GM13977 (cell line): Measurements from ENCODE around the gene COL20A1.
"Not testable (repeated sequence)": the region's sequence is repeated elsewhere in the genome, so short reads cannot be mapped to it uniquely, and the experiment has no call there.

Source experiments
- DNase-seq: peaks from one replicate; pipeline ENCODE4 v3.0.0; 2012; ENCODE audit warnings: low spot score
- CTCF ChIP-seq: IDR thresholded peaks from 2 replicates; pipeline ENCODE4 v1.5.1; 2012; ENCODE audit warnings: mild to moderate bottlenecking, control low read depth; ENCODE audit not compliant: insufficient read depth; ENCODE audit errors: extremely low read depth, missing control alignments
- in situ Hi-C: fragments of 300-500 bp; cut with MboI; formaldehyde crosslinking; loops from one replicate; pipeline ENCODE4 v1.12.0; 2022; ENCODE audit warnings: low sequenced_read_pairs, low pct_unique_long_range_greater_than_20kb, mixed read lengths, inconsistent platforms; ENCODE audit not compliant: unreplicated experiment

The COL20A1 gene

GRCh38 chr20:63297371-63297781 is 4.4 kb downstream of the COL20A1 start:
- DNase-seq, result no peak
- in situ Hi-C loops, result no loop called here
- no peak for TF ChIP-seq CTCF

DNA sequence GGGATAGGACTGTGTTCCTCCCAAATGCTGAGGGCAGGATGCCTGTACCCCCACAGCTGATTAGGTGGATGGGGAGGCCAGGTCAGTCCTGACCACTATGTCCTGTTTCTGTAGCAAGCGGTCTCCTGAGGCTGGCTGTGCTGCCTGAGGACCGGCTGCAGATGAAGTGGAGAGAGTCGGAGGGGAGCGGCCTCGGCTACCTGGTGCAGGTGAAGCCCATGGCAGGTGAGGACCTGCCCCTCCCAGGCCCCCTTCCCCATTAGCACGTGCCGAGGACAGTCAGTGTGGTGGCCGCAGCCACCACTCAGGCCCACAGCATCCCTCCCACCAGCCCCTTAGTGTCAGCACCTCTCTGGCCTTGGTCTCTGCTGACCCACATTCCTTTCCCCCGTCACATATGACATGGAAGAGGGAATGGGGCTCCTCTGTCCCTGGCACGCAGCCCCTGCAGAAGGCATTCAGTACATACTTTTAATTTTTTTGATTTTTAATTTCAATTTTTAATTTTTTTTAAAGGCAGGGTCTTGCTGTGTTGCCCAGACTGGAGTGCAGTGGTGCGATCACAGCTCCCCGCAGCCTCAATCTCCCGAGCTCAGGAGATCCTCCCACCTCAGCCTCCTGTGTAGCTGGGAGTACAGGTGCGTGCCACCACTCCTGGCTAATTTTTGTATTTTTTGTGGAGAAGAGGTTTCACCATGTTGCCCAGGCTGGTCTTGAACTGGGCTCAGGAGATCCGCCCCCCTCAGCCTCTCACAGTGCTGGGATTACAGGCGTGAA is 5.0 kb downstream of the COL20A1 start:
- in situ Hi-C loops, result no loop called here
- no peak for TF ChIP-seq CTCF
- DNase-seq, result no peak

- no peak for DNase-seq
- in situ Hi-C loops, result no loop called here
- no peak for TF ChIP-seq CTCF
Observed at GRCh38 chr20:63298731-63299312, 5.8 kb downstream of the COL20A1 start.

- in situ Hi-C loops, result no loop called here
- no peak for DNase-seq
- TF ChIP-seq CTCF, result no peak
Observed at GRCh38 chr20:63301671-63302070, 8.7 kb downstream of the COL20A1 start.

DNA sequence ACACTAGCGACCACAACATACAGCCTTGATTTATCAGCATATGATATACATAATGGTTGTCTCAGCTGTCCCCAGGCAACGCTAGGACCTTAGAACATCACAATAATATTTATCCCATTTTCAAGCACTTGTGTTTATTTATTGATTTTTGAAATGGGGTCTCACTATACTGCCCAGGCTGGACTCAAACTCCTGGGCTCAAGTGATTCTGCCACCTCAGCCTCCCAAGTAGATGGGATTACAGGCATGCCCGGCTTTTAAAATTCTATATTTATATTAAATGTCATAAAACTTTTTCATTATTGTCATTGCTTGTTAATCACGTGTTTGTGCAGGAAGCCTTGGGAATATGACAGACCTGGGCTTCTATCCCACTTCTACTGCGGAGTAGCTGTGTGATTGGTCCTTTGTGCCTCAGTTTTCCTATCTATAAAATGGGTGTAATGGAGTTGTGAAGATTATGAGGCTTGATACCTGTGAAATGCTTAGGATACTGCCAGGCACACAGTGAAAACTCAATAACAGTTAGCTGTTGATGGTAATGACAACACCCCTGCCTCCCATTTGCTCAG is 10.2 kb downstream of the COL20A1 start:
- DNase-seq, result no peak
- no peak for TF ChIP-seq CTCF
- in situ Hi-C loops, result no loop called here

GRCh38 chr20:63305393-63305792 is 12.4 kb downstream of the COL20A1 start:
- no peak for TF ChIP-seq CTCF
- DNase-seq, result no peak
- in situ Hi-C loops, result no loop called here

DNA sequence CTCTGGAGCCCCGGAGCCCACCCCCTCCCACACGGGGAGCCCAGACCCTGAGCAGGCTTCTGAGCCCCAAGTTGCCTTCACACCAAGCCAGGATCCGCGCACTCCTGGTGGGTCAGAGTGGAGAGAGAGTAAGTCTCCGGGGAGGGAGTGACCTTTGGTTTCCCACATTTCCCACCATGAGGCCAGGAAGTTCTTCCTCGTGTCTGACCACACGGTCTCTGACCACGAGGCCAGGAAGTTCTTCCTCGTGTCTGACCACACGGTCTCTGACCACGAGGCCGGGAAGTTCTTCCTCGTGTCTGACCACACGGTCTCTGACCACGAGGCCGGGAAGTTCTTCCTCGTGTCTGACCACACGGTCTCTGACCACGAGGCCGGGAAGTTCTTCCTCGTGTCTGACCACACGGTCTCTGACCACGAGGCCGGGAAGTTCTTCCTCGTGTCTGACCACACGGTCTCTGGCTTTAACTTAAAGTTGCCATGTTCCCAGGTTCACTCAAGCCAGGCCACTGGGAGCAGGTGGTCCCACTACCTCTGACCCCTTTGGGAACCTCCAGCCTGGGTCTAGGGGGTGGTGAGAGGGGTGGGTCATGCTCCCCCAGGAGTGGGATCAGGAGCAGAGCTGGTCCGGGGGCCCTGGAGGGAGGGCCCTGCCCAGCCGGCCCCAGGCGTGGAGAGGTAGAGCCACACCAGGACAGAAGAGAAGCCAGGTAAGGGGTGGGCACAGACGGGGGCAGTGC is 13.1 kb downstream of the COL20A1 start:
- DNase-seq, in situ Hi-C loops: not testable (repeated sequence)
